Cerebellar nuclear complex (tissue), 1 donor: ENCODE results near the gene ADARB2.

Experiments
- DNase-seq, 2 experiments: peaks; one replicate each; lab custom pipeline; 2025; lab: John Stamatoyannopoulos, UW

Gene ADARB2

DNA sequence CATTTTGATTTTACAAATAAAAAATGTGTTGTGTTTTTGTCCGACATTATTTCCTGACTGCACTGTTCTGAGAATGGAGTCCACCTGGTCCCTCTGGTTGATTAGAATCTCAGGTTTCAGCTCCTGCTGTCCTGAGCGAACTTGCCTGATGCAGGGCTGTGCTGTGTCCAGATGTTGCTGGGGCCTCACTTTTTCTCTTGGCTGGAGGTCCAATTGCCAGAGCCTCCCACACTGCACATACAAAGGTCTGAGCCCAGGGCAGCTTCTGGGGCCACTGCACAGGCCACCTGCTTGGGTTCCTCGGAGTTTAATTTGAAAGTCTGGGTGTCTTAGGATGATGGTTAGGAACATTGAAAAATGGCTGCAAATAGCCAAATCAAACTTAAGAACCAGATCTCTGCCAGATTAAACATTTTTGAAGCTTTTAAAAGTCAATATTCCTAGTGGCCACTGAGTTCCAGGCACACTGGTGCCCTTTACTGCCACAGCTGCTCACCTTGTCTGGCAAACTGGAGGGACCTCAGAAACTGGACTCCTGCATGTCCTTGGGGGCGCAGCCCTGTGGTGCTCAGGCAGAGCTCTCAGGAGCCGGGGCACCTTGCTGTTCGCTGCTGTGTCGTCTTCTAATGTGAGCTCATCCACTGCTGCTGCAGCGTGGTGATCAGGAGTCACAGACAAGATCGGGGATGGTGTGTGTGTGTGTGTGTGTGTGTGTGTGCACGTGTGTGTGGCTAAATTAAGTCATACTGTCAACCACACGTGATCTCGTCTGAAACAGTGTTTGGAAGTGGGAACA is 606.1 kb downstream of the ADARB2 start:
- no peak for DNase-seq

DNA sequence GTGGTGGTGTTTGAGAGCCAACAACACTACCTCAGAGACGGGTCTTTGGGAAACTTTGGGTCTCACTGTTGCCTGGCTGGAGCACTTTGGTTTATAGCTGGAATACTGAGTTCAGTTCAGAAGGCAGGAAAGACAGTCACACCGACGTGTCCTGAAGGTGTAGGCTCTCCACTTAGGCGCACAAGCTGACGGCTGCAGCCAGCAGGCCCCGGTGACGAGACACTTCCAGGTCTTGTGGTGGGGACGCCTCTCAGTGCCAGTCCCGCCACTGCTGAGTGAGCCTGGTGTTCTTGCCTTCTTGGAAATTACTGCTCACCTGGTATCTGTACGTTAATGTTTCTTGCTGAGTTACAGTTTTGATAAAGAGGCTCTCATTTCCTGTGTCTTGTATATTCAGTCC is 607.1 kb downstream of the ADARB2 start:
- DNase-seq: no peak

DNA sequence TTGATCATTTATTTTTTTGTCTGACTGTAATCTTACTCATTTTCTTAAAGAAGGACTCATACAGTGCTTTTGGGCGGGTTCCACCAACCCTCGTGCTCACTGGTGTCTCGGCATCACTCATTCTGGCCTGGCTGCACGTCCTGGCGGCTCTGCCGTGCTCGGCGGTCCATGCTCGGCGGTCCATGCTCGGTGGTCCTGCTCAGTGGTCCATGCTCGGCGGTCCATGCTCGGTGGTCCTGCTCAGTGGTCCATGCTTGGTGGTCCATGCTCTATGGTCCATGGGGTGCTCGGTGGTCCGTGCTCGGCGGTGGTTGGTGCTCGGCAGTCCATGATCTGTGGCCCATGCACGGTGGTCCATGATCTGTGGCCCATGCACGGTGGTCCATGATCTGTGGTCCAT is 608.7 kb downstream of the ADARB2 start:
- no peak for DNase-seq

DNA sequence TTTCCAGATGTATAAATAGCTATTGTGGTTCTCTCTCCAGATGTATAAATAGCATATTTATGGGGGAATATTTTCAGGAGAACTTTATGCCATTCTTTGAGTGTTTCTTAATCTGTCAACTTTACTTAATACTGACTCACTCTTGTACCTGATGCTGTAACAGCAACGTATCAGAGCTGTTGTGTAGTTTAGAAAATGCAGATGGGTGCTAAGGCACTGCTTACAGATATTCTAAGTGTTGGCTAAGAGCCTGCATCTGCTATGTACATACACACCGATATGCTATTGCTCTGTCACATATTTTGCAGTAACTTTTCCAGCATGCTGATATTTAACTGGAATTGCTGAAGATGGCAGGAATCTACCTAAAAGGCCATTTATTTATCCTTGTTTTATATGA is 609.2 kb downstream of the ADARB2 start:
- DNase-seq: no peak

DNA sequence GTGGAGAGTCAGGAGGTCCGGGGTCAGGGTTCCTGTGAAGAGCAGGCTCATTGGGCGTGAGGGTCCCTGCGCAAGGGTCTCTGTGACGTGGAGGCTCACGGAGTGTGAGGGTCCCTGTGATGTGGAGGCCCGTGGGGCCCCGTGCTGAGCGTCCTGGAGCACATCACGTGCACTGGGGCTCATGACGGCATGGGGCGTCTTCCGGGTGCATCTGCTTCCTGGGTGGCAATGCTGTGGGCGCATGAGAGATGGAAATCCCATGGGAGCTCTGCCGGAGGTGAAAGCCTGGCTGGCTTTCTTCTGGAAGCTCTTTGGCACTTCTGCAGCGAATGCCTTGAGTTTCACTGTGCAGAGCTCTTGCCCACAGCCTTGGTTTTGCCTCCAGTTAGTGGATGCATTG is 609.7 kb downstream of the ADARB2 start:
- no peak for DNase-seq
